Fibroblast of mammary gland (primary cell): ENCODE data around the gene P4HB.

Experiments
- DNase-seq: peaks from one replicate; pipeline ENCODE4 v3.0.0-alpha.2; 2010; ENCODE audit warnings: low read depth
- H3K4me3 ChIP-seq: 2 replicates; pipeline ENCODE4 v1.5.1; 2011; ENCODE audit warnings: low read depth, mild to moderate bottlenecking, low read length, moderate library complexity; ENCODE audit not compliant: control insufficient read depth
- CTCF ChIP-seq: conservative IDR thresholded peaks from 2 replicates; pipeline ENCODE4 v1.5.1; 2011; ENCODE audit warnings: low read depth, low read length, inconsistent platforms; ENCODE audit not compliant: control insufficient read depth, insufficient read depth

The P4HB gene

GRCh38 chr17:81901167-81902022 is 41.1 kb upstream of the P4HB start:
- DNase-seq = no peak
- TF ChIP-seq CTCF = no peak
- H3K4me3 ChIP-seq = no peak overlapping the region

DNA sequence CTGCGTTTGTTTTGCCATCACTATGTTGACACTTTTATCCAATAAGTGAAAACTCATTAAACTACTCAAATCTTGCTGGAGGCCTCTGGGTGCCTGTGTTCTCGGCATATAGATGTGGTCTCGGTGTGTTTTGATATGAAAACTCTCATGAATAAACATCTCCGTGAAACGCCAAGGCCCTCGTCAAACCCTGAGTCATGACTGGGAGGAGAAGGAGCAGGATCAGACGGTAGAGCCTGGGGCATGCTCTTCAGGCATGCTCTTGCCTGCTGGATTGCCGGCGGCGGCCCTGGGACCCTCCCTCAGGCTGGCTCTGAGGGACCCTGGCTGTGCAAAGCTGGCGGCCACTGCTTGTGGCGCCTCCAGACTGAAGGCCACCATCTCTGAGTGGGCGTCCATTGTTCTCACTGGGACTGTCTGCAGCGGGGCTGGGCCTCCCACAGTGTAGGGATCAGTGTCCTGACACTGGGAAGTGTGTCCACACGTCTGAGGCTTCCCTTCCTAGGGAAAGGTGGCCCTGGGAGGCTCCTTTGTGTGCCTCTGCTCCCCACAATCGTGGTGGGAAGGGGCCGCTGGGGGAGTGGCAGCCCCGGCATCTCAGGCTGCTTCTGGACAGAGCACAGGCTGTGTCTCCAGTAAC is 40.0 kb upstream of the P4HB start:
- no peak for TF ChIP-seq CTCF
- no peak for DNase-seq
- no peak overlapping the region for H3K4me3 ChIP-seq

DNA sequence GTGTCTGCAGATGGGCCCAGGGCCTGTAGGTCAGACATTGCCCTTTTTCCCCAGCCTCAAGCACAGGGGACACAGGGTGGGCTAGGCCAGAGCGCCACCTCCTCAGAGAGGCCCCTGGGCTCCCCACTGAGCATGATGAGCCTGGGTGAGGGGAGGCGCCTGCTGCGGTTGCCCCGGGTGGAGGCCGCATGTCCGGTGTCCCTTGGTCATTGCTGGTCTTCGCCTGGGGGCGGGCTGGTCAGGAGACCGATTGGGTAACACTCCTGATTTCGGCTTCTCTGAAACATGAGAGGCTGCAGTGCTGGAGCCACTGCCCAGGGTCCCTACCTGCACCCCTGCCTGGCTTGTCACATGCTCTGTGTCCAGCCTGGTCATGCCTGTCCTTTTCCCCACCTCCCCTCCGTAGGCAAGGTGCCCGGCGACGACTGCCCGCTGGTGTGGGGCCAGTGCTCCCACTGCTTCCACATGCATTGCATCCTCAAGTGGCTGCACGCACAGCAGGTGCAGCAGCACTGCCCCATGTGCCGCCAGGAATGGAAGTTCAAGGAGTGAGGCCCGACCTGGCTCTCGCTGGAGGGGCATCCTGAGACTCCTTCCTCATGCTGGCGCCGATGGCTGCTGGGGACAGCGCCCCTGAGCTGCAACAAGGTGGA is 39.3 kb upstream of the P4HB start:
- no peak for TF ChIP-seq CTCF
- no peak overlapping the region for H3K4me3 ChIP-seq
- no peak for DNase-seq

DNA sequence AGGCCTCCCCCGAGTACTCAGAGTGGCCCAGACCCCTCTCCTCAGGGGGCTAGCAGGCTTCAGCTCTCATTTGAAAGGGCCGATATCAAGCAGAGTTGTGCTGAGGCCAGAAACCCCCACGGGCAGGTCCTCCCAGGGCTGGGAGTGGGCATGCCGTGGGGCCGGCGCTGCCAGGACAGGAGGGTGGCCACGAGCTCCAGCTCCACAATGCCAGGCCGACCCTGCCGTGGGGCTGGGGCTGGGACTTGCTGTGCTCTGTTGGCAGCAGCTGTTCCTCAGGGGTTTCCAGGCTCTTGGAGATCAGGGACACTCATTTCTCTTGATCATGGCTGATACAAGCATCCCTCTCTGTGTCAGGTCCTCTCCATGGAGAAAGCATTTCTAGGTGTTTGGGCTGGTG is 38.5 kb upstream of the P4HB start:
- no peak for TF ChIP-seq CTCF
- no peak for DNase-seq
- H3K4me3 ChIP-seq = no peak overlapping the region

- no peak for TF ChIP-seq CTCF
- peak; percentile 98 for DNase-seq
- H3K4me3 ChIP-seq = no peak overlapping the region
These were observed 37.9 kb upstream of the P4HB start for GRCh38 chr17:81898029-81898866.

DNA sequence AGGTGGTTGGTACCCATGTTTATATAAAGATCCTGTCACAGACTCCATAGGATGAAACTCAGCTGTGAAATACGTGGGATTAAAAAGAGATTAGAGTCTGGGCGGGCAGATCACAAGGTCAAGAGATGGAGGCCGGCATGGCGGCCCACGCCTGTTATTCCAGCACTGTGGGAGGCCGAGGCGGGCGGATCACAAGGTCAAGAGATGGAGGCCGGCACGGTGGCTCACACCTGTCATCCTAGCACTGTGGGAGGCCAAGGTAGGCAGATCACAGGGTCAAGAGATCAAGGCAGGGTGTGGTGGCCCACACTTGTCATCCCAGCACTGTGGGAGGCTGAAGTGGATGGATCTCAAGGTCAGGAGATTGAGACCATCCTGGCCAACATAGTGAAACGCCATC is 35.1 kb upstream of the P4HB start:
- H3K4me3 ChIP-seq = no peak overlapping the region
- no peak for TF ChIP-seq CTCF

More for the DNA sequence above, 35.1 kb upstream of the P4HB start:
- no peak for DNase-seq
